Measurements from ENCODE around the gene CTSK. TPM values are rescaled to one million over a fixed set of nuclear protein-coding genes. Genes with fewer than 3 reads are reported as not detected.

Gene CTSK
- polyA plus RNA-seq, 3 donors, result 2.1 to 17.8 (median 2.4) TPM

DNA sequence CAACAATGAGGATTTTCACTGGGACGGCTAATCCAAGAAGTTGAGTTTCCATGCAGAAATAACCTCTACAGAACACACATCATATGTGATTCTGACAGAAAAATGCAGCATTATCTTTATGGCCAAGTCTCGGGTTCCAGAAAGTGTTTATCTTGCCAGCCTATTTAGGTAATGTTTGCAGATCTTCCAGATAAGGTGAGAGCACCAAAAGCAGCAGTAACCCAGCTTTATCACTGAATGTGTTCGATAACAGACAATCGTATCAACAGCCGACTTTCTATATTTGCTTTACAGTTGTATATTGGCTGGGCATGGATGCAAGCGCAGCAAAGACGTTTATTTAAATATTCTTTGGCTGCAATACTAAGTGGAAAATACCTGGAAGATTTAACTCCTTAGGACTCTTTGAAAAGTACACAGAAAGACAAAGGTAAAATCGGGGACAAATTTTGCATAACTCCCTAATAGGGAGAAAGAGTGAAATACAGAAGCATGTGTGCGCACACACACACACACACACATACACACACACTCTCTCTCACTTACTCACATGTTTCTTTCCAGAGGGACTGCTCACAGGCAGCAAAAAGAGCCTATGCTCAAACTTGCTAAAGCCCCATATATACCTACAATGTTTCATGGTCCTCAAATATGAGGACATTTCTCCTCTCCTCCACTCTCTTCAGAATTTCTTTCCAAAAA lies 3.0 kb upstream of the CTSK start:
- H3K9me3 ChIP-seq (replicated peaks in 1 of 2; ENCODE audit: control insufficient read depth in 1 of 2, insufficient read depth in 1 of 2, low read length in 2 of 2), result no peaks in the 10 kb centered on the region
- no peak for DNase-seq
- H3K79me2 ChIP-seq (ENCODE audit: insufficient read depth, low read length), result peaks cover 12% of the 10 kb centered on the region
- peaks cover 31 to 40% of the 10 kb centered on the region in 2 donors for H3K4me1 ChIP-seq (ENCODE audit: control insufficient read depth in 1 of 2, insufficient read depth in 2 of 2, low read length in 2 of 2)
- WGBS (ENCODE audit: insufficient coverage), result 96% methylated on average over 5 of the region's 9 CpGs
- no peaks in the 10 kb centered on the region for H3K9me3 Mint-ChIP-seq
- H3K27ac Mint-ChIP-seq, result no peak overlapping the region
- H3K27me3 Mint-ChIP-seq (ENCODE audit: low read depth in 3 of 3), result no peaks in the 10 kb centered on the region
- peaks cover 53 to 64% of the 10 kb centered on the region in 2 donors for H3K36me3 ChIP-seq (replicated peaks in 1 of 2; ENCODE audit: control insufficient read depth in 1 of 2, insufficient read depth in 2 of 2, low read length in 2 of 2)
- no peak overlapping the region for H3K4me3 Mint-ChIP-seq
- no peak overlapping the region for H3K4me3 ChIP-seq (replicated peaks in 1 of 3; ENCODE audit: low read depth in 2 of 3, low read length in 3 of 3)
- intact Hi-C loops (cut with micrococcal nuclease), result no loop called here
- H3K4me2 ChIP-seq (replicated peaks; ENCODE audit: extremely low read depth, low read length, poor library complexity, severe bottlenecking), result no peak overlapping the region
- H3K4me1 Mint-ChIP-seq, result peaks cover 27% of the 10 kb centered on the region
- peaks cover 12% of the 10 kb centered on the region for H4K20me1 ChIP-seq (ENCODE audit: insufficient read depth, low read length)
- no peak overlapping the region for H2AFZ ChIP-seq (ENCODE audit: insufficient read depth, low read depth, low read length, poor library complexity, severe bottlenecking)
- no peak overlapping the region for H3K9ac ChIP-seq (ENCODE audit: insufficient read depth, low read length, poor library complexity, severe bottlenecking)
- H3K36me3 Mint-ChIP-seq, result peaks cover 14 to 25% of the 10 kb centered on the region in 2 donors
- peak overlapping the region in 1 of 2 donors; percentile 18 for H3K27ac ChIP-seq (ENCODE audit: low read depth in 1 of 2, low read length in 2 of 2)
- TF ChIP-seq, protein P1, sequence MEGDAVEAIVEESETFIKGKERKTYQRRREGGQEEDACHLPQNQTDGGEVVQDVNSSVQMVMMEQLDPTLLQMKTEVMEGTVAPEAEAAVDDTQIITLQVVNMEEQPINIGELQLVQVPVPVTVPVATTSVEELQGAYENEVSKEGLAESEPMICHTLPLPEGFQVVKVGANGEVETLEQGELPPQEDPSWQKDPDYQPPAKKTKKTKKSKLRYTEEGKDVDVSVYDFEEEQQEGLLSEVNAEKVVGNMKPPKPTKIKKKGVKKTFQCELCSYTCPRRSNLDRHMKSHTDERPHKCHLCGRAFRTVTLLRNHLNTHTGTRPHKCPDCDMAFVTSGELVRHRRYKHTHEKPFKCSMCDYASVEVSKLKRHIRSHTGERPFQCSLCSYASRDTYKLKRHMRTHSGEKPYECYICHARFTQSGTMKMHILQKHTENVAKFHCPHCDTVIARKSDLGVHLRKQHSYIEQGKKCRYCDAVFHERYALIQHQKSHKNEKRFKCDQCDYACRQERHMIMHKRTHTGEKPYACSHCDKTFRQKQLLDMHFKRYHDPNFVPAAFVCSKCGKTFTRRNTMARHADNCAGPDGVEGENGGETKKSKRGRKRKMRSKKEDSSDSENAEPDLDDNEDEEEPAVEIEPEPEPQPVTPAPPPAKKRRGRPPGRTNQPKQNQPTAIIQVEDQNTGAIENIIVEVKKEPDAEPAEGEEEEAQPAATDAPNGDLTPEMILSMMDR (IDR thresholded peaks at IDR 0.05), result no peak
- H3K27me3 ChIP-seq (ENCODE audit: control insufficient read depth in 2 of 2, insufficient read depth in 2 of 2, low read length in 2 of 2), result no peaks in the 10 kb centered on the region

DNA sequence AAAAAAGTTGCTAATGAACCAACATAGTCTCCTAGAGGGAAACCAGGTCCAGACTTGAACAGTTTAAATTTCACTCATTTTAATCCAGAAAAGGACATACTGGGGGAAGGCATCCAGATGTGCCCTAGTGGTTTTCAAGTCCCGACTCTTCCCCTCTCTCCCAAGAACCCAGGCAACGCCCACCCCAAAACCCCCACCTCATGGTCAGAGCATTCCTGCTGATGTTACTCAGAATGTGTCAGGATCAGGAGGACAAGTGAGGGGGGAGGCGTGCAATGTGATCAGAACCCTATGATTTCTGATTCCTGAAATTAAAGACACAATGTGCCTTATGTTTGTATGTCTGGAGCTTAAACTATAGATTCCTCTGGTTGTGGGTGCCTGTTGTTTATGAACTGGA lies 1.6 kb upstream of the CTSK start:
- Histone ChIP-seq H3K4me2 (replicated peaks; ENCODE audit: extremely low read depth, low read length, poor library complexity, severe bottlenecking) (no peak overlapping the region), H3K4me1 (ENCODE audit: control insufficient read depth in 1 of 2, insufficient read depth in 2 of 2, low read length in 2 of 2) (peaks cover 34 to 40% of the 10 kb centered on the region in 2 donors), H3K36me3 (replicated peaks in 1 of 2; ENCODE audit: control insufficient read depth in 1 of 2, insufficient read depth in 2 of 2, low read length in 2 of 2) (peaks cover 47 to 57% of the 10 kb centered on the region in 2 donors), H3K4me3 (replicated peaks in 1 of 3; ENCODE audit: low read depth in 2 of 3, low read length in 3 of 3) (no peak overlapping the region), H4K20me1 (ENCODE audit: insufficient read depth, low read length) (peaks cover 12% of the 10 kb centered on the region), H2AFZ (ENCODE audit: insufficient read depth, low read depth, low read length, poor library complexity, severe bottlenecking) (no peak overlapping the region), H3K9me3 (replicated peaks in 1 of 2; ENCODE audit: control insufficient read depth in 1 of 2, insufficient read depth in 1 of 2, low read length in 2 of 2) (no peaks in the 10 kb centered on the region), H3K79me2 (ENCODE audit: insufficient read depth, low read length) (peaks cover 12% of the 10 kb centered on the region), H3K27ac (ENCODE audit: low read depth in 1 of 2, low read length in 2 of 2) (peak overlapping the region in 1 of 2 donors; percentile 11), H3K9ac (ENCODE audit: insufficient read depth, low read length, poor library complexity, severe bottlenecking) (no peak overlapping the region), H3K27me3 (ENCODE audit: control insufficient read depth in 2 of 2, insufficient read depth in 2 of 2, low read length in 2 of 2) (no peaks in the 10 kb centered on the region)
- intact Hi-C loops (cut with micrococcal nuclease), result no loop called here
- Mint-ChIP-seq H3K4me3 (no peak overlapping the region), H3K27ac (peak overlapping the region in 3 of 7 donors; percentile 7 to 65 (median 21)), H3K36me3 (peaks cover 11 to 21% of the 10 kb centered on the region in 2 donors), H3K4me1 (peaks cover 27% of the 10 kb centered on the region), H3K9me3 (no peaks in the 10 kb centered on the region), H3K27me3 (ENCODE audit: low read depth in 3 of 3) (no peaks in the 10 kb centered on the region)
- WGBS (ENCODE audit: insufficient coverage), result no CpG with 5 or more reads among the region's 3 CpGs
- TF ChIP-seq, protein P1 (IDR thresholded peaks at IDR 0.05), result no peak
- DNase-seq, result no peak
